ENCODE measurements around the gene PTPN2.

DNA sequence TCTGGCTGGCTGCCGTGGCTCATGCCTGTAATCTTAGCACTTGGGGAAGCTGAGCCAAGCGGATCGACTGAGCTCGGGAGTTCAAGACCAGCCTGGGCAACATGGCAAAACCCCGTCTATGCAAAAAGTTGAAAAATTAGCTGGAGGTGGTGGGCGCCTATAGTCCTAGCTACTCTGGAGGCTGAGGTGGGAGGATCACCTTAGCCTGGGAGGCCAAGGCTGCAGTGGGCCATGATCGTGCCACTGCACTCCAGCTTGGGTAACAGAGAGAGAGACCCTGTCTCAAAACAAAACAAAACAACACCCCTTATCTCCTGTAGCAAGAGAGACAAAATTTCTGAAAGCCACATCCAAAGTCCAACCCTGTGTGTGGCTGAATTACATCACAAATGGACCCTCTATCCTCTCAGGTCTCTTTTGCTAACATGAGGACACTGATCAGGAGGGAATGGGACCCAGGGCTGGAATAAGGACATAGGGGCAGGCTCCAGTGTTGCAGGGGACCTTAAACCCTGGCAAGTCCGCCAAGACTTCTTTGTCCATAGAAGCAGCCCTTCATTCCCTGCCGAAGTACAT is 116.4 kb downstream of the PTPN2 start:
- TF ChIP-seq, protein P1, sequence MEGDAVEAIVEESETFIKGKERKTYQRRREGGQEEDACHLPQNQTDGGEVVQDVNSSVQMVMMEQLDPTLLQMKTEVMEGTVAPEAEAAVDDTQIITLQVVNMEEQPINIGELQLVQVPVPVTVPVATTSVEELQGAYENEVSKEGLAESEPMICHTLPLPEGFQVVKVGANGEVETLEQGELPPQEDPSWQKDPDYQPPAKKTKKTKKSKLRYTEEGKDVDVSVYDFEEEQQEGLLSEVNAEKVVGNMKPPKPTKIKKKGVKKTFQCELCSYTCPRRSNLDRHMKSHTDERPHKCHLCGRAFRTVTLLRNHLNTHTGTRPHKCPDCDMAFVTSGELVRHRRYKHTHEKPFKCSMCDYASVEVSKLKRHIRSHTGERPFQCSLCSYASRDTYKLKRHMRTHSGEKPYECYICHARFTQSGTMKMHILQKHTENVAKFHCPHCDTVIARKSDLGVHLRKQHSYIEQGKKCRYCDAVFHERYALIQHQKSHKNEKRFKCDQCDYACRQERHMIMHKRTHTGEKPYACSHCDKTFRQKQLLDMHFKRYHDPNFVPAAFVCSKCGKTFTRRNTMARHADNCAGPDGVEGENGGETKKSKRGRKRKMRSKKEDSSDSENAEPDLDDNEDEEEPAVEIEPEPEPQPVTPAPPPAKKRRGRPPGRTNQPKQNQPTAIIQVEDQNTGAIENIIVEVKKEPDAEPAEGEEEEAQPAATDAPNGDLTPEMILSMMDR (IDR thresholded peaks at IDR 0.05; ENCODE audit: insufficient read depth, low read length, poor library complexity, severe bottlenecking): no peak
- no peak for TF ChIP-seq EZH2phosphoT487 (conservative IDR thresholded peaks at IDR 0.05; ENCODE audit: low read length)

Measured in SU-DHL-6 (cell line).